Measurements from ENCODE around the gene ANHX. TPM values are rescaled to one million over a fixed set of nuclear protein-coding genes. Genes with fewer than 3 reads are reported as not detected.

The ANHX gene
- total and polyA plus RNA-seq, 5 donors, result not detected

Other genes starting within 250 kb of the ANHX start
- 1 to 10 TPM; 4.3 to 6.3 (median 5.5) TPM for gene ZNF26, start 249.5 kb downstream of the ANHX start, total RNA-seq
- 2.3 TPM for gene ZNF26, start 249.5 kb downstream of the ANHX start, polyA plus RNA-seq
- gene ZNF84, start 198.4 kb downstream of the ANHX start, total RNA-seq, result 10 to 100 TPM; 19.5 to 23.8 (median 21.3) TPM
- gene ZNF84, start 198.4 kb downstream of the ANHX start, polyA plus RNA-seq, result 11.1 TPM
- 10 to 100 TPM in 2 of 4 donors, 1 to 10 TPM in 2; 8.5 to 10.7 (median 10.0) TPM for gene ZNF140, start 155.0 kb downstream of the ANHX start, total RNA-seq
- 10.3 TPM for gene ZNF140, start 155.0 kb downstream of the ANHX start, polyA plus RNA-seq
- gene ZNF891, start 105.6 kb downstream of the ANHX start, total RNA-seq, result 1 to 10 TPM; 1.2 to 1.5 (median 1.3) TPM
- gene ZNF891, start 105.6 kb downstream of the ANHX start, polyA plus RNA-seq, result 0.86 TPM
- 10 to 100 TPM in 3 of 4 donors, 1 to 10 TPM in 1; 7.7 to 11.4 (median 10.4) TPM for gene ZNF10, start 105.2 kb downstream of the ANHX start, total RNA-seq
- gene ZNF10, start 105.2 kb downstream of the ANHX start, polyA plus RNA-seq, result 7.8 TPM
- gene ZNF268, start 54.4 kb downstream of the ANHX start, total RNA-seq, result 10 to 100 TPM in 3 of 4 donors, 1 to 10 TPM in 1; 9.7 to 13.6 (median 12.5) TPM
- gene ZNF268, start 54.4 kb downstream of the ANHX start, polyA plus RNA-seq, result 2.9 TPM

Measured in right cardiac atrium (tissue), 5 donors.